HCT116 (cell line): ENCODE results near the gene ACACB. TPM values are rescaled to one million over a fixed set of nuclear protein-coding genes. Genes with fewer than 3 reads are reported as not detected.

Source experiments
- ATAC-seq: fragments of 200-7000 bp; cut with Tn5 transposase; 2 replicates; pipeline ENCODE4 v1.9.1; 2020; ENCODE audit warnings: mild to moderate bottlenecking, moderate library complexity
- BruUV-seq: library from RNA; stranded (reverse); fragments of 400-500 nt; replicated peaks from 2 replicates; lab custom pipeline; 2021; lab: Mats Ljungman, UMichigan
- CTCF ChIA-PET: fragments of 300-600 bp; sonication (Branson Sonifier 250); formaldehyde crosslinking; loops from one replicate; lab custom pipeline; 2021; ENCODE audit warnings: antibody characterized with exemption; lab: Charles Lee
- POLR2A ChIA-PET: fragments of 300-600, 350-600 bp; sonication (Branson Sonifier 250); formaldehyde crosslinking; loops from one replicate; lab custom pipeline; 2021; ENCODE audit warnings: antibody characterized with exemption; lab: Charles Lee
- RAD21 ChIA-PET, 2 experiments: fragments of 300-600 bp; sonication (Branson Sonifier 250); formaldehyde crosslinking; loops; one replicate each; lab custom pipeline; 2023; ENCODE audit warnings: low total read pairs in 2 of 2; ENCODE audit not compliant: uncharacterized antibody in 2 of 2, unreplicated experiment in 2 of 2, low non-redundant PET in 1 of 2; lab: Charles Lee
- DNase-seq: peaks from one replicate; pipeline ENCODE4 v3.0.0-alpha.2; 2010; ENCODE audit warnings: low read depth, low spot score
- H2AFZ ChIP-seq: fragments of 200-600 bp; shearing (Covaris generic), sonication (generic); 2 replicates; pipeline ENCODE4 v1.6.1; 2017; ENCODE audit warnings: low read depth, mixed run types, mixed read lengths, antibody characterized with exemption, low read length; ENCODE audit not compliant: poor library complexity, severe bottlenecking
- H3K27ac ChIP-seq: 2 replicates; pipeline ENCODE4 v1.5.1; 2012; ENCODE audit warnings: low read depth, low read length
- H3K27me3 ChIP-seq: fragments of 200-600 bp; sonication (generic); 2 replicates; pipeline ENCODE4 v1.6.1; 2016; ENCODE audit warnings: mixed run types, low read length, mixed read lengths; ENCODE audit not compliant: insufficient read depth
- H3K36me3 ChIP-seq, 2 experiments: fragments of 200-500 bp in 1 of 2; fragments of 200-600 bp in 1 of 2; sonication (Bioruptor generic) in 1 of 2; sonication (generic) in 1 of 2; 2 replicates each; pipeline versions ENCODE4 v1.5.1 to v1.6.1; 2014 to 2016; ENCODE audit warnings: low read length in 2 of 2, inconsistent platforms in 1 of 2, mixed read lengths in 1 of 2, mixed run types in 1 of 2; ENCODE audit not compliant: insufficient read depth in 2 of 2, control insufficient read depth in 1 of 2
- H3K4me1 ChIP-seq, 2 experiments: fragments of 200-600 bp in 1 of 2; sonication (generic) in 1 of 2; 2 replicates each; pipeline versions ENCODE4 v1.5.1 to v1.6.1; 2012 to 2017; ENCODE audit warnings: low read length in 2 of 2, inconsistent platforms in 1 of 2, mild to moderate bottlenecking in 1 of 2, mixed read lengths in 1 of 2, mixed run types in 1 of 2, moderate library complexity in 1 of 2; ENCODE audit not compliant: insufficient read depth in 2 of 2, control insufficient read depth in 1 of 2
- H3K4me2 ChIP-seq: fragments of 200-600 bp; sonication (generic); 2 replicates; pipeline ENCODE4 v1.6.1; 2017; ENCODE audit warnings: mixed run types, low read length, mixed read lengths
- H3K4me3 ChIP-seq, 2 experiments: fragments of 200-600 bp in 1 of 2; sonication (generic) in 1 of 2; replicated peaks in 1 of 2; 2 replicates each; pipeline ENCODE4 v1.5.1; 2011 to 2016; ENCODE audit warnings: low read length in 2 of 2, control low read depth in 1 of 2, low read depth in 1 of 2, mild to moderate bottlenecking in 1 of 2, mixed read lengths in 1 of 2, mixed run types in 1 of 2
- H3K79me2 ChIP-seq: fragments of 200-600 bp; sonication (generic); 2 replicates; pipeline ENCODE4 v1.6.1; 2017; ENCODE audit warnings: mild to moderate bottlenecking, mixed run types, low read length, moderate library complexity, mixed read lengths; ENCODE audit not compliant: insufficient read depth
- H3K9ac ChIP-seq: fragments of 200-600 bp; sonication (generic); 2 replicates; pipeline ENCODE4 v1.6.1; 2016; ENCODE audit warnings: low read length, mixed read lengths
- H3K9me2 ChIP-seq: fragments of 200-600 bp; sonication (generic), shearing (Covaris generic); 2 replicates; pipeline ENCODE4 v1.6.1; 2017; ENCODE audit warnings: mixed run types, mild to moderate bottlenecking, moderate library complexity; ENCODE audit not compliant: insufficient read depth
- H3K9me3 ChIP-seq, 2 experiments: fragments of 200-500 bp in 1 of 2; fragments of 200-600 bp in 1 of 2; sonication (Bioruptor generic) in 1 of 2; sonication (generic) in 1 of 2; 2 replicates each; pipeline ENCODE4 v1.6.1; 2014 to 2017; ENCODE audit warnings: low read length in 2 of 2, mixed read lengths in 2 of 2, inconsistent platforms in 1 of 2, low read depth in 1 of 2, mild to moderate bottlenecking in 1 of 2, mixed run types in 1 of 2, moderate library complexity in 1 of 2; ENCODE audit not compliant: control insufficient read depth in 1 of 2, insufficient read depth in 1 of 2
- H4K20me1 ChIP-seq: fragments of 200-600 bp; sonication (generic), shearing (Covaris generic); 2 replicates; pipeline ENCODE4 v1.6.1; 2017; ENCODE audit warnings: mixed run types, mild to moderate bottlenecking, moderate library complexity; ENCODE audit not compliant: insufficient read depth
- ATF3 ChIP-seq: IDR thresholded peaks from 2 replicates; pipeline ENCODE4 v1.6.1; 2012
- CBX3 ChIP-seq: IDR thresholded peaks from 2 replicates; pipeline ENCODE4 v1.6.1; 2012; ENCODE audit warnings: low read depth
- CEBPB ChIP-seq: IDR thresholded peaks from 2 replicates; pipeline ENCODE4 v1.6.1; 2012; ENCODE audit warnings: low read depth
- EGR1 ChIP-seq: IDR thresholded peaks from 2 replicates; pipeline ENCODE4 v1.6.1; 2012; ENCODE audit warnings: low read depth
- EZH2 ChIP-seq: fragments of 200-600 bp; sonication (generic); IDR thresholded peaks from 2 replicates; pipeline ENCODE4 v1.6.1; 2017; ENCODE audit warnings: antibody characterized with exemption, mixed run types
- EZH2phosphoT487 ChIP-seq: fragments of 200-600 bp; IDR thresholded peaks from 2 replicates; pipeline ENCODE4 v1.6.1; 2018; ENCODE audit warnings: antibody characterized with exemption, borderline replicate concordance
- FOSL1 ChIP-seq: IDR thresholded peaks from 2 replicates; pipeline ENCODE4 v1.6.1; 2012; ENCODE audit warnings: low read depth
- JUND ChIP-seq: IDR thresholded peaks from 2 replicates; pipeline ENCODE4 v1.6.1; 2012
- MAX ChIP-seq: IDR thresholded peaks from 2 replicates; pipeline ENCODE4 v1.6.1; 2012
- POLR2A ChIP-seq: IDR thresholded peaks from 2 replicates; pipeline ENCODE4 v1.7.0; 2011; ENCODE audit warnings: borderline replicate concordance; ENCODE audit not compliant: insufficient read depth, insufficient read length; ENCODE audit errors: extremely low read depth
- SIN3A ChIP-seq: IDR thresholded peaks from 2 replicates; pipeline ENCODE4 v1.6.1; 2012; ENCODE audit warnings: low read depth
- SP1 ChIP-seq: IDR thresholded peaks from 2 replicates; pipeline ENCODE4 v1.6.1; 2012; ENCODE audit warnings: low read depth
- YY1 ChIP-seq: IDR thresholded peaks from 2 replicates; pipeline ENCODE4 v1.6.1; 2011; ENCODE audit warnings: low read length, low read depth, moderate library complexity, mild to moderate bottlenecking; ENCODE audit not compliant: insufficient replicate concordance; ENCODE audit errors: extremely low read depth
- ZBTB33 ChIP-seq: IDR thresholded peaks from 2 replicates; pipeline ENCODE4 v1.6.1; 2011; ENCODE audit warnings: mild to moderate bottlenecking, low read length, moderate library complexity; ENCODE audit not compliant: insufficient replicate concordance; ENCODE audit errors: extremely low read depth
- ZNF274 ChIP-seq: fragments of 200-500 bp; sonication (Bioruptor generic); IDR thresholded peaks from 2 replicates; pipeline ENCODE4 v1.6.1; 2014; ENCODE audit warnings: mild to moderate bottlenecking, low read depth, low read length, inconsistent platforms
- intact Hi-C: fragments of 100-400 bp; cut with micrococcal nuclease; formaldehyde crosslinking; loops from 2 replicates; pipeline ENCODE4 v1.10.0; 2022
- total RNA-seq: library from RNA; stranded (reverse); gene quantifications from one replicate; pipeline ENCODE4 v1.2.1, GENCODE V29; 2021; ENCODE audit not compliant: unreplicated experiment

The ACACB gene
- total RNA-seq, 1 experiment from 2014 or later, result 11.1 TPM

- H4K20me1 ChIP-seq, result no peaks in the 10 kb centered on the region
- intact Hi-C loops, result no loop called here
- CTCF ChIA-PET, result no interaction called here
- H3K27me3 ChIP-seq, result no peaks in the 10 kb centered on the region
- H3K79me2 ChIP-seq, result no peaks in the 10 kb centered on the region
- POLR2A ChIA-PET, result no interaction called here
- no peaks in the 10 kb centered on the region for H3K9me3 ChIP-seq
- TF ChIP-seq FOSL1 (no peak), EZH2 (no peak), POLR2A (no peak), SIN3A (no peak), ZNF274 (no peak), SP1 (no peak), ZBTB33 (no peak), CBX3 (no peak), CEBPB (no peak), JUND (no peak), ATF3 (no peak), EGR1 (no peak), MAX (no peak), YY1 (no peak), EZH2phosphoT487 (no peak)
- no peak overlapping the region for H3K4me3 ChIP-seq
- H3K4me1 ChIP-seq, result no peaks in the 10 kb centered on the region
- H3K4me2 ChIP-seq, result no peak overlapping the region
- H3K9ac ChIP-seq, result no peak overlapping the region
- no TSS peak for BruUV-seq
- H3K9me2 ChIP-seq, result no peaks in the 10 kb centered on the region
- RAD21 ChIA-PET, result no interaction called here
- ATAC-seq (no peak), DNase-seq (no peak)
- no peaks in the 10 kb centered on the region for H3K36me3 ChIP-seq
- no peak overlapping the region for H3K27ac ChIP-seq
- H2AFZ ChIP-seq, result no peak overlapping the region
Measured at GRCh38 chr12:109214131-109214530, 97.7 kb downstream of the ACACB start.
